HG02763 (cell line): Measurements from ENCODE around the gene FUT8.

Source experiments
- ATAC-seq: cut with Tn5 transposase; IDR thresholded peaks from one replicate; pipeline ENCODE4 v1.9.1; 2021; ENCODE audit warnings: mild to moderate bottlenecking, moderate library complexity; ENCODE audit not compliant: unreplicated experiment

FUT8 gene

DNA sequence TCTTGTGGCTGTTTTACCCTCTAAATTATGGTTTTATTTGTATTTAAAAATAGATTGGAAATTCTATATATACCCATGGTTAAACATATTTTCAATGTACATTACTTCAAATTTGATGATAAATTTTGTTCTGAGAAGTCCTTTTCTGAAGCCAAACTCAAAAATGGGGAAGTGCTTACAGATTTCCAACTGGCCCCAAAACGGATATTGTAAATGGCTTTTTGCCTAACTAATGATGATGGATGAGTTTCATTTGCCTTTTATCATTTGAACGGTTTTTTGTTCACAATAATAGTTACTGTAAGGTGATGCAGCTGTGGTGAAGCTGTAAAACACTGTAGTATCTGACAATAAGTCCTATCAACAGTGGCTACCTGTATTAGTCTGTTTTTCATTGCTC is 136.9 kb downstream of the FUT8 start:
- ATAC-seq, result no peak

DNA sequence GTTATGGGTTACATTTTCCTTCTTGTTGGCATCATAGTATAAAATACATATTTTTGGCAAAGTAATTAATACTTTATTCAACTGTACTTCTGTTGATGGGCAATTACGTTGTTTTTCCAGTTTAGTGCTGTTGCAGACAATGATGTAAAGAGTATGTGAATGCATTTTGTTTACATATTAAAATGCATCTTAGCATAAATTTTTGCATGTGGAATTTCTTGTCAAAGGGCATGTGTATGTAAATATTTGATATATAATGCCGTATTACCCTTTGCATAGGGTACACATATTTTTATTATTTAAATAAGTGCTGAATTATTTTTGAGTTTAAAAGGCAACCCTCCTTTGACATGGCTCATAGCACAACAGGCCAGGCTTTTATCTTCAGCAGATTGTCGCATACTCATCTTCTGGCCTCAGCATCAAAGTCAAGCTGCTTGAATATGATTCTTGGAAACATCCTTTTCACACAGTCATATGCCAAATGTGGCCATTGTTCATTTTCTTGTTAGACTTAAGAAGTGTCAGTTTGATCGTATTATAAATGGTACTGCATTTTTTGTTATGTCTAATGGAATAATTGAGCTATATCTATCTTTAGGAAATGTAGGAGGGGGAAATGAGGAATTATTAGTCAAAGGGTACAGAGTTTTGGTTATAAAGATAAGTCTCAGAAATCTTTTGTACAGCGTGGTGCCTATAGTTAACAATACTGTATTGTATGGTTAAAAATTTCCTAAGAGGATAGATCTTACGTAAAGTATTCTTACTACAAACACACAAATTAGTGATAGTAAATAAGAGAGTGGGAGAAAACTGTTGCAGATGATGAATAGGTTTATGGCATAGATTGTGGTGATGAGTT is 138.5 kb downstream of the FUT8 start:
- ATAC-seq, result no peak

DNA sequence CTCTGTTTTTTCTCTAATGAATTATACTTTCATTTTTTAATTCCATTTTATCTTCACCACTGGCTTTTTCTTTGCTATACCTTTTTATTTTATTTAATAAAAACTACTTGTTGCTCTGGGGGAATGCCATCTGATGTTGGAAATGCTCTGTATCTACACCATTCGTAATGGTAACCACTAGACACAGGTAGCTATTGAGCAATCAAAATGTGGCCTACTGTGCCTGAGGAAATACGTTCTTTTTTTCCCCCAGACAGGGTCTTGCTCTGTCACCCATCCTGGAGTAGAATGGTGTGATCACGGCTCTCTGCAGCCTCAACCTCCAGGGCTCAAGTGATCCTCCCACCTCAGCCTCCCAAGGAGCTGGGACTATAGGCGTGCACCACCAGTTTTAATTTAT is 140.2 kb downstream of the FUT8 start:
- ATAC-seq, result no peak

DNA sequence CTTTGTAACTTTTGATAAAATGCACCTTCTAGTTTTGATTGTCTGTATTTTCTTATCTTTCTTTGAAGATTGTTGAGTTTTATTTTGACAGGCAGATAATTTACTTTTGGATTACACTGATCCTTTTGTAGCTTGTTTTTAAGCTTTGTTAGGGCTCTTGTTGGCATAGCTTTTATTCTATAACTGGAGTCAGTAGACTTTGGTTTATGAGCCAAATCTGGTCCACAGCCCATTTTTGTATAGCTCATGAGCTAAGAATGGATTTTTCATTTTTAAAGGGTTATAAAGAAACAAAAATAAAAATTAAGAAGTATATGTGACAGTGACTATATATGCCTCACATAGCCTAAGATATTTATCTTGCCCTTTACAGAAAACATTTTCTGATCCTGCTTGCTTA is 142.3 kb downstream of the FUT8 start:
- no peak for ATAC-seq

DNA sequence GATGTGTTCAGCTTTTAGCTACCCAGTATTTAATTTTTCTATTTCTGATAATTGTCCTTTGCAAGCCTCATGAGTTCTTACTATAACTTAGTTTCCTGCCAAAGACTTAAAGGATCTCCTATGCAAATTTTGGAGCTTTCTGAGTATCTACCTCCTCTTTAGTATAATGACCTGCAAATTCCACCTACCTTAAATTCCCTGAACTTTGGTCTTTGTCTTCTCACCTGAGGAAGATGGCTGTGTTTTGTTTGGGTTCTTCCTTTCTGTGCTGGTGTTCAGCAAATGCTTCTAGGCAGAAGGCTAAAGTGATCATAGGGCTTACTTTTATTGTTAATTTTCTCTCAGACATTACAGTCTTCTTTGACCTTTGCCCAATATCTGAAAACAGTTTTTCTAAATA is 142.8 kb downstream of the FUT8 start:
- ATAC-seq, result no peak

DNA sequence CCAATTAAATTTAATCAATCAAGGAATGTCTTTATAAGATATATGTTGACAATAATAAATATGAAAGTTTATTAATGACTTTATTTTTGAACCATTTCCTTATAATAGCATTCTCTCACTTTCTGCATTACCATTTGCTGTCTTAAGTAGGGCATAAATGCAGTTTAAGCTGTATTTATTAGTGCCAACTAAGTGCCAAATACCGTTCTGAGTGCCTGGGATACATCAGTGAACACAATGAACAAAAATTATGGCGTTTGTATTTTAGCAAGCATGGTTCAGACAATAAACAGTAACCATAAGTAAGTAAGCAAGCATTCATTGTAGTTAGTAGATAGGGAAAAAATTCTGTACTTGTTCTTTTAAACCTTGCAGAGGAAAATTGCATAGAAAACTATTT is 145.8 kb downstream of the FUT8 start:
- ATAC-seq, result no peak

DNA sequence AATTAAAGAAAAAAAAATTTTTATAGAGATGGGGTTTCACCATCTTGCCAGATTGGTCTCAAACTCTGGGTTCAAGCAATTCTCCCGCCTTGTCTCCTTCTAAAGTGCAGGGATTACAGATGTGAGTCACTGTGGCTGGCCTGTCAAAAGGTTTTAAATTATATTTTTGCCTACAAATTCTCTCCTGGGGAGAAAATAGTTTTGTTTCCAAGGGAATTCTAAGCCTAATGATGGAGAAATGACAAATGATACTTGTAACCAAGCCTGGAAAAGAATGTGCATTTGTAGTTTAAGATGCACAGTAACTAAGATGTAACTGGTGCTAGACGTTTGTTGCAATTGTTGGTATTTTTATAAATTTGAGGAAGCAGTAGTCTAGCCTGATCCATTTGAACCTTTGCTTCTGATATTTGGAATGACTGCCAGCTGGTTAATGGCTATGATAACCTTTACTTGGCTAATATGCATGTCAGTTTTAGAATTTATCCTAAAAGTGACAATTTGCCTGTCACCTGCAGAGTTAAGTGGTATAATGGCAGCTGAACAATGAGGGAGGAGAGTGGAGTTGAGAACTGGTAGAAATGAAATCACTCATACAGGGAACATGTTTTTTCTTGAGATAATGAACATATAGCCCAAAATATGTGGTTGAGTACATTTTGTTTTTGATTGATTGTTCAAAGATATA is 148.0 kb downstream of the FUT8 start:
- no peak for ATAC-seq

DNA sequence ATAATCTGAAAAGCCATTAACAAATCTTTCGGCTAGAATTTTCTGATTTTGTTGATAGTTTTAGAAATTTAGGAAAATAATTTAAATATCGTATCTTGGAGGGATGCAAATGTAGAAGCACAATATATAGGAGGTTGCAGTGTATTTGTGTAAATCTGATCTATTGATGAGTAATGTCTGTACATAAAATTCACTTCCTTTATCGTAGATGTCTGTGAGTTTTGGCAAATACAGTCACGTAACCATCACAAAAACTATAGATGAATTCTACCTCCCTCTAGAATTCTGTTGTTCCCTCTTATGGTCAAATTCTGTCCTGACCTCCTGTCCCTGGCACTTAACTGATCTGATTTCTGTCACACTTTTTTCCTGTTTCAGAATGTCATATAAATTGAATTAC is 151.8 kb downstream of the FUT8 start:
- no peak for ATAC-seq

DNA sequence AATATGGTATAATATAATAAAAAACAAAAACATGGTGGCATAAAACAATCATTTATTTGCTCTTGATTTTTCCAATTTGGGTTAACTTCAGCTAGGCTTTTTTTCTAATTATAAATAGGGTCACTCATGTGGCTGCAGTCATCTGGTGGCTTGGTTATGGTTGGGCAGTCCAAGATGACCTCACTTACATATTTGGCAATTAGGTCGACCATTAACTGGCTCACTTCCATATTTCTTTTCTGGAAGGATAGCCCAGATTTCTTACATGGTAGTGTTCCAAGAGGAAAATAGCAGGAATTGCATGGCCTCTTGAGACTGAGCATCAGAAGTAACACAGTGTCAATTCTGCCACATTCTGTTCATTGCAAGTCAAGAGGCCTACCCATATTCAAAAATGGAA is 153.4 kb downstream of the FUT8 start:
- no peak for ATAC-seq

DNA sequence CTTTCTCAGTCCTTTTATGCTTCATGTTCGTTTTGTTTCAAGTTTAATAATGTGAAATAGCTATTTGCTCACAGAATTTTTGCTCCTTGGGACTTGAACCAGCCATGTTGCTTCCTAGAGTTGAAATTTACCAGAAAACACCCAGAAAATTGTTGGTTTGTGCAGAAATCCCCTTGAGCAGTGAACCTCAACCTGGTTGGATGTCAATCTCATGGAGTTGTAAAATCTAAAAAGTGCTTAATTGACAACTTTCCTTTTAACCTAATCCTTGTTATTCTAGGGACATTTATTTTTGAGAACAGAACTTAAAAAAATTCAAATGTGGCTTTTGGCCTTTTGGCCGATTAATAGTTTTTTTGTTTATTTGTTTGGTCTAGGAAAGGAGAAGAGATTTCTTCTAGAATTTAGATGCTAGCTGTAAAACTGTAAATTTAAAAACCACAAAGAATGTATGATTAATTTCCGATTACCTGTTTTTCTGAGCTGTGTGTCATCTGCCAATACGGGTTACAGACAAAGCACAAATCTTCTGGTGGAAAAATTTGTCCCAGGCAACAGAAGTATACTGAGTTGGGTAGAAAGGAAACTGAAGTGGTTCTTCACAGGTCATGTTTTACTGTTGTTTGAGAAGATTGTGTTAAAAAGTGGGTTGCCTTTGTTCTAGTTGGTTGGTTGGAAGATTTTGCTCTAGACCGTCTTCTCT is 154.4 kb downstream of the FUT8 start:
- ATAC-seq, result no peak

DNA sequence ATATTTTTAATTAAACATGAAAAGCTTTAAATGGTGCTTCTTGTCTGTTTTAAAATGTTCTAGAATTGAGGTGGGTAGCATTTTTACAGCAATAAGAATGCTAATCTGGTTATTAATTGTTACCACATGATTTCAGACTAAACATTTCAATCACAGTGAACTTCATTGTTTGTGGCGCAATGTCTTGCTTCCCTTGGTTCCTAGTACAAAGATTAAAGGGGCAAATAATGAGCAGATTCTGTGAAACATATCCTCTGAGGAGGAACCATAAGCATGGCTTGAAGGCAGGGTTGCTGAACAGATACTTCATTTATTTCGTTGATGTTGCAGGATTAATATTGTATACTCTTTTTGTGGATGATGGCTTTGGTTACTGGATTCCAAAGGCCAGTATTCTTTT is 162.1 kb downstream of the FUT8 start:
- no peak for ATAC-seq

DNA sequence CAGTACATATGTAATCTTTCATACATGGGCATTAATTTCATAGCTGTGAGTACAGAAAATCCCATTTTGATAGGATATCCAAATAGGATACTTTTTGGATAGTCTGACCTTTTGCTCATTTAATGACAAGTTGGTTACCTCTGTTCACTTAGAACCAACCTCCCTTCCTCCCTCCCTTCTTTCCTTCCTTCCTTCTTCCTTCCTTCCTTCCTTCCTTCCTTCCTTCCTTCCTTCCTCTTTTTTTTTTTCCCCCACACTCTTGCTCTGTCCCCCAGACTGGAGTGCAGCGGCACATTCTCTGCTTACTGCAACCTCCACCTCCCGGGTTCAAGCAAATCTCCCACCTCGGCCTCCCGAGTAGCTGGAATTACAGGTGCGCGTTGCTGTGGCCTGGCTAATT is 162.9 kb downstream of the FUT8 start:
- ATAC-seq, result no peak

DNA sequence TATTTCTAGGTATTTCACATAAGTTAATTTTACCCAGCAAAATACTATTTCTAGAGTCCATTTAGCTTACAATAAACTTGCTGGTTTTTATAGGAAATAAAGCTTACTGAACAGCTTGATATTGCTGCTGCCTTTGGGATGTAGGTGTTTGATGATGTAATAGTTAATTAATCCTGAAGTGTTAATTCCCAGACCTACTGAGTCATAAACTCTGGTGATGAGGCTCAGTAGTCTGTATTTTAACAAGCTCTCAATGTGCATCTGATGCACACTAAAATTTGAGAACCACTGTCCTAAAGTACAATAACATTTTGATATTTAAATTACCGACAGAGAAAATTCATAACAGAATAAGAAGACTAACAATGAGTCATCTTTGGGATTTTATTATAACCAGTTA is 168.4 kb downstream of the FUT8 start:
- no peak for ATAC-seq

DNA sequence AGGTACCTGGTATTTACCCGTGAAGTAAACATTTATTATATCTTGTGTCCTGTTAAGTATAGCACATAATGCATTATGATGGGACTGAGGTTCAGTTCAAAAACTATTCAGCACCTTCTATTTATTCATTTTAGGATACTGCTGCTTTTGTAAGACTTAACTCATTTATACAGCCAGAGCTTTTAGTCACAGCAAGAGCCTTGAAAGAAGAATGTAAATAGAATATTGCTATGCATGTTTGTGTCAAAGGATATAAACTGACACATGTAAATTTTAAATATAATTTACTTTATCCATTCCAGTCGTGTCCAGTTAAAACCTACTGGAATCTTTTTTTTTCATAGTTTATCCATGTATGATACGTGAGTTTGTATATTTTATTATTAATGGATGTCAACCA is 168.8 kb downstream of the FUT8 start:
- no peak for ATAC-seq

DNA sequence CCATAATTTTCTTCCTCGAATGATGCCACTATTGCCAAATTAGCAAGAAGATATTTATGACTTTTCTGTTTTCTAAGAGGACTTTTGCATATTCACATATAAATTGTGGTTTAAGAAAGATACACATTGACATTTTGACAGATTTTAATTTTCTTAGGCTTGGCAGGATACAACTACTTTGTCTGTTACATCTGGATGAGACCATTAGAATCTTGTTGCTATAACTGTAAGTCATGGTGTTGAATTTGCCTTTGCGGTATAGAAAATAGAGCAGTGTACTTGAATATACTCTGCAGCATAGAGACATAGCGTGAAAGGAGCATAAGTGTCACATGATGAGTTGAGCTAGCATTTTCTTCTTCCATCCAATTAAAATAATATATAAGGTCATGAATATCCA is 169.3 kb downstream of the FUT8 start:
- no peak for ATAC-seq

DNA sequence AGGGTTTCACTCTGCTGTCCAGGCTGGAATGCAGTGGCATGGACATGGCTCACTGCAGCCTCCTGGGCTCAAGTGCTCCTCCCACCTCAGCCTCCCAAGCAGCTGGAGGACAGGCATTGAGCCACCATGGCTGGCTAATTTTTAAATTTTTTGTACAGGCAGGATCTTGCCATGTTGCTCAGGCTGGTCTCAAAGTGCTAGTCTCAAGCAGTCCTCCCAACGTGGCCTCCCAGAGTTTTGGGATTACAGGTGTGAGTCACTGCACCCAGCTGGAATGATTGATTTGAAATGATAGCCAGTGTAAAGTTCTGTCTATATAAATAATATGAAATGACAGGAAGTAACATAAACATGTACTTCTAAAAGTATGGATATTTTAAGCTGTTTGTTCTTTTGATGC is 172.7 kb downstream of the FUT8 start:
- no peak for ATAC-seq

DNA sequence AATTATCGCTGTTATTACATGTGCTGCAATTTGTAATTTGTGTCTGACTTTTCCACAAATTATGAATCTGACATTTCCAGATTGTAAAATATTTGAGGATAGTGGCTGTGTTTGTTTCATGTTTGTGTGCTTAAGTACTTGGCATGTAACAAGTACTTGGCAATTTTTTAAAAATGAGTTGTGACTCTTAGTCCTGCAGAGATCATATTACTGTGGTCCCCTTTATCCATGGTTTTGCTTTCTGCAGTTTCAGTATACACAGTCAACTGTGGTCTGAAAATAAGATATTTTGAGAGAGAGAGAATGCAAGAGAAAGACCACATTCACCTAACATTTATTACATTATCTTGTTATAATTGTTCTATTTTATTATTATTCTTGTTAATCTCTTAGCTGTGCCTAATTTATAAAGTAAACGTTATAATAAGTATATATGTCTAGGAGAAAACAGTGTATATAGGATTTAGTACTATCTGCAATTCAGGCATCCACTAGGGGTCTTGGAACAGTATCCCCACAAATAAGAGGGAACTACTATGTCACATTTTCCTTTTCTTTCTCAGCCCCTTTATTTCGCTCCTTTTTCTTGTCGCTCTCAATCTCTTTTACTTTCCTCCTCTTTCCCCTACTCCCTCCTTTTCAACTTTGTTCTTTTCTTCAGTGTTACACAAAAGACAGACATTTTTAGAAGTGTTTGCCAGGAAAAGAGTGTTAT is 176.1 kb downstream of the FUT8 start:
- ATAC-seq, result no peak

DNA sequence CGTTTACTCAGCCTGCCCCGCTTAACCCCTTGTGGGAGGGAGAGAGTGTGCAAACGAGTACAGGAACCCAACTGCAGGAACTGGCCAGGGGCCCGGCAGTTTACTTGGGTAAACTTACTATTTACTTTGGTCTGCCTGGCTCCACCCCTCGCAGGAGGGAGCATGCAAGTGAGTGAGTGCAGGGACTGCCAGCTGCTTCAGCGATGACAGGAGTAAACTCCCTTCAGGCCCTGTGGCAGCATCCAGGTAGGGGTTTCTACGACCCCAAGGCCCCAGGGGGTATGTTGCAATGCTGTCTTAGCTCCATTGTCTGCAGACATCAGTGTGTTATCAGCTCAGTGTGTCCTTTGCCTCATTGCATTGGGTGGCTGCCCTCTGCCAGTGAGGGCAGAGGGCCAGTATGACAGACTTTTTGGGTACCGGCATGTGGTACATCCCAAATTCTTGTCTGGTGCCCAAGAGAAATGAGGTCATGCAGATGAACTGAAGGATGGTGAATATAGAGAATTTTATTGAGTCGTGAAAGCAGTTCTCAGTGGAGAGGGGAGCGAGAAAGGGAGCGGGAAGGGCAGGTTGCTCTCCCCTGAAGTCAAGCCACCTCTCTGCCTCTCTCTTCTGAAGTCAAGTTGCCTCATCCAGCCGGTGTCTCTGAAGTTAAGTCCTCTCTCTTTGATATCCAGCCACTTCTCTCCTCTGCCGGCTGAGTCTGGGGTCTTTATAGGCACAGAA is 181.8 kb downstream of the FUT8 start:
- no peak for ATAC-seq

DNA sequence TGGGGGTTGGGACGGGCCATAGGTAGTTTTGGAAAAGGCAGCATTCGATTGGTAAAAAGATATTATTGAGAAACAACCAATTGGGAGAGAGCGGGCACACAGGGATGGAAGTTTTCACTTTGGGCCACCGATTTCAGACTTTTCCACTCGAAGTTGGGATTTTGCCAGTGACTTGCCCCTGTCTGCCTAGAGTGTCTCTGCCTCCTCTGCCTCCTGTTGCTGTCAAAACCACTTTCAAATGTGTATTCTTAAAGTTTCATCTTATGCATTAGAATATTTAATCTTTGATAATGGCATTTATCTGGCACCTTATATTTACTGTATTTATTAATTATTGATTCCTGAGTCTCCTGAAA is 182.3 kb downstream of the FUT8 start:
- no peak for ATAC-seq

DNA sequence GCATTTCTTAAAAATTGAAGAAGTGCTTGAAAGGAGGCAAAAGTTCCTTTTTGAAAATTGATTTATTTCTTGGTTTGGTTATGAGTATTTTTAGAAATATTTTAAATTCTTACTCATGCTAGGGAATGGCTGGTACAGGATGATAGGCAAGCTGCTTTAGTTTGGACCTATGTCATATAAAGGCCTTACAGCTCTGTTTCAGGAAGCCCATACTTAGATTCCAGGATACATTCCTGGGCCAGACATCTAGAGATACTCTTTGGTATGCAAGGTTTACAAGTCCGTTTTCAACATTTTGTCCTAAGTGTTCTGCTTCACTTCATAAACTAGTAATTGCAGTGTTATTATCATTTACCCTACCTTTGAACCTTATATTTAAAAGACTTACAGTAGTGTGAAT is 186.8 kb downstream of the FUT8 start:
- ATAC-seq, result no peak

DNA sequence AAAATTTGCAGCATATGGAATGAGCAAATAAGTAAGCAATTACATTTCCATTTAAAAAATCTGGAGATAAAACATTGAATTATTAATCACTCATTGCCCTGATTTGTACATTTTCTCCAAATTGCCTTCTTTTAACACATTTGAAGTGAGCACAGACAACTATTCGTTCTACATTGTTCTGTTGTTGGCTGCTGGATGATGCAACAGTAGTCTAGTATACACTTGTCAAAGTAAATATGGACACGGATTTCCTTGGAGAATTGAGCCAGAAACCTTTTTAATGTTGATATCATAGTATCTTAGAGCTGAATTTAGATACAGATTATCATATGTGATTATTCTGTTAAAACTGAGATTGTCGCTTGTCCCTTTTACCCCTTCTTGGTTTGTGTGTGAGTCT is 188.2 kb downstream of the FUT8 start:
- ATAC-seq, result no peak
